ENCODE data around the gene DIAPH3.

DNA sequence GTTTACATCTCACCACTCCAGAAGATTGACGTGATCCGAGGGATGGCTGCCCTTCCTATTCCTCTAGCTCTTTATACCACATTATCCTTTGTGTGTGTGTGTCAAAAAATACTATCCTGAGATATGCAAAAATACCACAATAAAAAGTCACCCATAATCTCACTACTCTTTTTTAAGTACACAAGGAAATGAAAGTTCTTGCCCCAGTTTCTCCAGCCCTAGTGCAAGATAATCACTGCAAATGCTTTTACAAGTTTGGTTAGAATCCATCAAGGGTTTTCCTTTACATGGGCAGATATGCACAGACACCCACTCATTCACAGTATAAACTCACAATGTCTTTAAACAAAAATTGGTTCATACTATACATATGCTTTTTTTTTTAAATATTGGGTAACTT, 89.3 kb downstream of the DIAPH3 start:
- TF ChIP-seq, protein P1, sequence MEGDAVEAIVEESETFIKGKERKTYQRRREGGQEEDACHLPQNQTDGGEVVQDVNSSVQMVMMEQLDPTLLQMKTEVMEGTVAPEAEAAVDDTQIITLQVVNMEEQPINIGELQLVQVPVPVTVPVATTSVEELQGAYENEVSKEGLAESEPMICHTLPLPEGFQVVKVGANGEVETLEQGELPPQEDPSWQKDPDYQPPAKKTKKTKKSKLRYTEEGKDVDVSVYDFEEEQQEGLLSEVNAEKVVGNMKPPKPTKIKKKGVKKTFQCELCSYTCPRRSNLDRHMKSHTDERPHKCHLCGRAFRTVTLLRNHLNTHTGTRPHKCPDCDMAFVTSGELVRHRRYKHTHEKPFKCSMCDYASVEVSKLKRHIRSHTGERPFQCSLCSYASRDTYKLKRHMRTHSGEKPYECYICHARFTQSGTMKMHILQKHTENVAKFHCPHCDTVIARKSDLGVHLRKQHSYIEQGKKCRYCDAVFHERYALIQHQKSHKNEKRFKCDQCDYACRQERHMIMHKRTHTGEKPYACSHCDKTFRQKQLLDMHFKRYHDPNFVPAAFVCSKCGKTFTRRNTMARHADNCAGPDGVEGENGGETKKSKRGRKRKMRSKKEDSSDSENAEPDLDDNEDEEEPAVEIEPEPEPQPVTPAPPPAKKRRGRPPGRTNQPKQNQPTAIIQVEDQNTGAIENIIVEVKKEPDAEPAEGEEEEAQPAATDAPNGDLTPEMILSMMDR (IDR thresholded peaks at IDR 0.05) = no peak
- TF ChIP-seq POLR2A (IDR thresholded peaks at IDR 0.05) = no peak

Measured in lower leg skin (tissue), 3 donors.